ENCODE results near the gene CALD1.

- TF ChIP-seq REST (IDR thresholded peaks at IDR 0.05; ENCODE audit: insufficient replicate concordance, low read depth) (no peak), CTCF (IDR thresholded peaks at IDR 0.05; ENCODE audit: insufficient read depth, low read length) (no peak), POLR2AphosphoS5 (IDR thresholded peaks at IDR 0.05; ENCODE audit: low read depth) (no peak), GABPA (IDR thresholded peaks at IDR 0.05; ENCODE audit: low read depth) (no peak), SPI1 (IDR thresholded peaks at IDR 0.05; ENCODE audit: borderline replicate concordance, low read depth) (no peak)
Observed at GRCh38 chr7:134988161-134988560, 208.7 kb downstream of the CALD1 start.

Measured in HL-60 (cell line).